HG02973 (cell line): ENCODE results near the gene KIF1A.
"Not testable (repeated sequence)": the region's sequence is repeated elsewhere in the genome, so short reads cannot be mapped to it uniquely, and the experiment has no call there.

Source experiments
- ATAC-seq: cut with Tn5 transposase; IDR thresholded peaks from one replicate; pipeline ENCODE4 v1.9.1; 2021; ENCODE audit warnings: moderate library complexity; ENCODE audit not compliant: unreplicated experiment

KIF1A gene

GRCh38 chr2:240787521-240788472, 32.2 kb downstream of the KIF1A start:
- ATAC-seq: no peak

- ATAC-seq: no peak
Observed at GRCh38 chr2:240786871-240787311, 33.1 kb downstream of the KIF1A start.

DNA sequence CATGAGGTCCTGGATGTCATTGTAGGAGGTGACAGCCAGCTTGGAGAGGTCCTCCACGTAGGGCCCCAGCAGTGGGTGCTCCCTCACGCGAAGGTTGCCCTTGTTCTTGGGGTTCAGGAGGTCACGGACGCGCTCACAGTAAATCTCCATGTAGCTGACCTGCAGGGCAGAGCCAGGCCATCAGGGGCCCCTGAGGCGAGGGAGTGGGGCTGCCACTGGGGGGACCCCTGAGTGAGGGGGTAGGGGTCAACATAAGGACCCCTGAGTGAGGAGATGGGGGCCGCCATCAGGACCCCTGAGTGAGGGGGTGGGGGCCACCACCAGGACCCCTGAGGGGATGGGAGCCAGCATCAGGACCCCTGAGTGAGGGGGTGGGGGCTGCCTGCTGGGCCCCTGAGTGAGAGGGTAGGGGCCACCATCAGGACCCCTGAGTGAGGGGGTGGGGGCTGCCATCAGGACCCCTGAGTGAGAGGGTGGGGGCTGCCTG, 33.6 kb downstream of the KIF1A start:
- ATAC-seq: no peak

DNA sequence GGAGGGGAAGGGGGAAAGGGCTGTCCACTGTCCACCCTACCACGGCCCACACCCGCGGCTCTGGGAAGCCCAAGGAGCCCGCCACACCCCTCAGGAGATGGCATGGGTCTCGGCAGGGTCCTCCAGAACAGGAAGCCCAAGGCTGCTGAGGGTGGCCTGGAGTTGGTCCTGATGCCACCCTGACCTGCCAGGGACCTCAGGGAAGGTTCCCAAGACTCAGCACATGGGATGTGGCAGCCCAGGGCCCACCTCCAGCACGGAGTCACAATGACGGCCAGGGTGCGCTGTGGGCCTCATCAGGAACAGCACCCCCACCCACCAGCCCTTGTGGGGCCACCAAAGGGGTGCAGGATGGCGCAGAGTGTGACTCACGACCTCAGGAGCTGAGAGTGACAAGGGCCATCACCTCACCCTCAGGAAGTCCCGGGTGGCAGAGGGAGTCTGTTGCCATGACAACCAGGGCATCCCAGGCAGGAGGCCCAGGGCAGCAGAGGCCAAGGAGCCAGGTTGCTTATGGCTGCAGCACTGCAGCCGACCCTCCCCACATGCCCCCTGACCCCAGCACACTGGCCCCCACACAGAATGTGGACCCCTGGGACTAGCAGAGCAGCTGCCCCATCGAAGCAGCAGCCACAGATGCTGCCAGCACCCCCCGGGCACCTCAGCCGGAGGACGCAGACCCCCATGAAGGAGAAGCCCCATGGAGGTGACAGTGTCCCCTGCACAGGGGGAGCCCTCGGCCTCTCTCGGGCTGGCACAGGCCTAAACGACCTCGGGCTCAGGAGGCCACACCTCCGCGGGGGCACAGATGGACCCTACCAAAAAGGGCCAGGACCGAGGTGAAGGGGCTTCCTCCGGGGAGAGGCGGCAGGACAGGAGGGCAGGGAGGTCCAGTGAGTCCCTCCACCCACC, 34.3 kb downstream of the KIF1A start:
- ATAC-seq: no peak

GRCh38 chr2:240784629-240785423, 35.2 kb downstream of the KIF1A start:
- ATAC-seq: no peak

DNA sequence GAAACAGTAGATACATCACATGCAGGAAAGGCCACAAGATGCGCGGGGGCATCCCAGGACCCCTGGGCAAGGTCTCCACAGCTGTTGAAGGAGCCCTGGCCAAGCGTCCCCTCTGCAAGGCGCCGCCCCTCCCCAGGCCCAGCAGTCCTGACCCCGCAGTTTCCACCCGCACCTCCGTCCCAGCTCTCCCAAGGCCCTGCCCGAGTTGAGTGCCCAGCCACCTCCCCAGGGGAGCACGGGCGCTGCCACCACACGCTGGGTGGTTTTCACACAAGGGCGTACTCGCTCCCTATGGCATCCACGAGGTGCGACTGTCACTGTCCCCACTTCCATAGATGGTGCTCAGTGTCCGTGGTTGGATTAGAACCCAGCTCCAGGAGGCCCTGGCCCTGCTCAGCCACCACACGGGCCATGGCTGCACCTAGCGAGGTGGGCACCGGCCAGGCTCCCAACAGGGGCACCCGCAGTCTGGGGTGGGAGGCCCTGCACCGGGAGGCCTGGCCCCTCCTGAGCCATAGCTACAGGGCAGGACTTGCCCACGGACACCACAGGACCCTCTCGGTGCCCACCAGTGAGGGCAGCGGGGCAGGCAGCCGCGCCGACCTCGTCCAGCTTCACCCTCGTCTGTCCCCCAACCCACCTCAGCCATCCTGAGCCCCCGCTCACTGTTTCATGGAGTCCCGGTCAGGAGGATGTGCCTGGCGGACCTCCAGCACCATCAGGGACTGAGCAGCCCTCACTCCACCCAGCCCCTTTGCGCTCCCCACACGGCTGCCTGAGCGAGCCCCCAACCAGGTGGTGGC, 36.0 kb downstream of the KIF1A start:
- no peak for ATAC-seq

DNA sequence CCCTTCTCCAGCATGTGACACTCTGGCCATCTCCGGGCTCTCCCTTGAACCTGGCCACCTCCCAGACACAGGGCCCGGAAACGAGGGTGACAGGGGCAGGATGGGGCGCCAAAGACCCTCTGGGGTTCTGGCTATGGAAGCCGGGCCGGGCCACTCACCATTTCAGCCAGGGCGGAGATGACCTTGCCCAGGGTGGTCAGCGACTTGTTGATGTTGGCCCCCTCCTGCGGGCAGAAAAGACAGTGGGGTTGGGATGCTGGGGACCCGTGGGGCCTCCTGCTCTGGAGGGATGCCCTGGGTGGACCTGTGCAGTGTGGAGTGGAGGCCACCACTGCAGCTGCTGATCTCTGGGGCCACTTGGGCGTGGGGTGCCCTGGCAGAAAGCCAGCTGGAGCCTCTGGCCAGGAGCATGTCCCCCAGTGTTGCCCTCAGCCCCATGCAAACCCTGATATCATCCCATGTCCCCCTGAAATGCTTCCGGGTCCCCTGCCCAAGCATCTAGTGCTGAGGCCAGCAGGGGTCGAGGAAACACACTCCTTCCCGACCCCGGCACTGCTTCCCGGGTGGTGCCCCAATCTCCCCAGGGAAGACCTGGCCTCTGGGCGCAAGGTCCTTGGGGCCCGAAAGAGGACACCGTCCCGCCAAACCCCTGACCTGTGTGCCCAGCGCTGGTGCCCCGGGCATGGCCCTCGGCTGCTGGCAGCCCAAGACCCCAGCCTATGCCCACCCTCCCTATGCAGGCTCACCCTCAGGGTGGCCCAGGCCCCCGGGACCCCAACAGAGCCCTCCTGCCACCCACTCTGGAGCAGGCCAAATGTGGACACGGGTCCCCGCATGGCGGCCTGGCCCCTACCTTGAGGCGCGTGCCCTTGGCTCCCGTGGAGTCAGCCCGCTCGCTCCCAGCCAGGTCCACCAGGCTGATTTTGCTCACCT, 36.9 kb downstream of the KIF1A start:
- no peak for ATAC-seq

GRCh38 chr2:240782221-240782885, 37.7 kb downstream of the KIF1A start:
- ATAC-seq: no peak

DNA sequence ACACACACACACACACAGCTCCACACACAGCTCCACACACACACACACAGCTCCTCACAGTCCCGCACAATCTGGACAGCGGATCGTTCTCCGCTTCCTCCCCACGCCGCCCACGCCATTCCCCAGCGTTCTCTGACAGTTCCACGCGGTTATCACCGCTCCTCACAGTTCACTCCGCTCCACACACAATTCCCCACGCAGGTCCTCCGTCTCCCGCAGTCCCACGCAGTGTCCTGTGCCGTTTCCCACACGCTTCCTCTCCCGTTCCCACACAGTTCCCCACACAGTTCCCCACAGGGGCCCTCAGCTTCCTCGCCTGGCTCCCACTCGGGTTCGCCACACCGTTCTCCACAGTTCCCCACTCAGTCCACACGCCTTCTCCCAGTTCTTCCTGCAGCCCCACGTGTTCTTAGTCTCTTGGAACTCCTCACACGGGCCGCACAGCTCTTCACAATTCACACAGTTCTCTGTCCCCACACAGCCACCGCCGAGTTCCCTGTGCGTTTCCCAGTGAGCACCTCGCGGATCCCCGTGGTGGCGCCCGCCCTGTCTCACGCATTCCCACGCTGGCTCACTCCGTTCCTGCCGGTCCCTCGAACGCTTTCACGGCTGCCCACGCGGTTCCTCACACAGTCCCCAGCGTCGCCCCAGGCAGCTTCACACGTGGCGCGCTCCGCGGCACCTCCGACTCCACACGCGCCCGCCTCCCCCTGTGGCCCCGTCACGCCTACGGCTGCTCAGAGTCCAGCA, 38.4 kb downstream of the KIF1A start:
- ATAC-seq: no peak

DNA sequence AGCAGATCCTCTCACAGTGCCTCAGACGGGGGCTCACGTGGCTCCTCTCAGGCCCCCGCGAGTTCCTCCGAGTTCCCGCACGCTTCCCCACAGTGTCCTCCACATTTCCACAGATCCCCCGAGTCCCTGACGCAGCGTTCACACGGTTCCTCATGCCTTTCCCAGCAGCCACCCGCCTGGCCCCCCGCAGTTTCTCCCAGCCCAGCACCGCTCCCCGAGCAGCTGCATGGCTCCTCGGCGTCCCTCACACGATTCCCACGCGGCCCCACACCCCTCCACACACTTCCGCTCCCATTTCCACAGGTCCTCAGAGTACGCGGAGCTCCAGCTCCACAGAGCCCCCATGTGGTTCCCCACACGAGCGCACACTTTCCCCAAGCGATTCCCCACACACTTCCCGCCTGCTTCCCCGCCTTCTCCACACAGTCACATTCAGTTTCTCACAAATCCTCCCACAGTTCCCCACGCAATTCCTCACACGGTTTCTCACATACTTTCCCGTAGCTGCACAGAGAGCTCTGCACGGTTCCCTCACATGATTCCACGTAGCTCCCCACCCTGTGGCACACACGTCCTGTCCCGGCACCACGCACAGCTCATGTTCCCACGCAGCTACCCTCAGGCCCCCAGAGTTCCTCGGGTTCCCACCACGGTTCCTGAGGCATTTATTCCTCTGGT, 39.9 kb downstream of the KIF1A start:
- no peak for ATAC-seq

GRCh38 chr2:240779250-240779832, 40.7 kb downstream of the KIF1A start:
- ATAC-seq: not testable (repeated sequence)

DNA sequence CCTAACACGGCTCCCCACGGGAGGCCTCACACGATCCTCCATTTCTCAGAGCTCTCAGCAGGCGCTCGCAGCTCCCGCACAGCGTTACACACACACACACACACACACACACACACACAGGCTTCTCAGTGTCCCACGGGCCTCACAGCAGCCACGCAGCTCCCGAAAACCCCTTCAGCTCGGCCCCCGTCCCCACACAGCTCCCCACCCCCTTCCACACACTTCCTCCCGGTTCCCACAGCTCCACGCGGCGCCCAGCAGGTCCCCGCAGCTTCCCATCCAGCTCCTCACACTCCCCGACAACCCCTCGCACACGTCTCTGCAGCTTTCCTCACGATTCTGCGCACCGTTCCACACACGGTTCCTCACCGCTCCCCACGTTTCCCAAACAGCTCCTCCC, 41.6 kb downstream of the KIF1A start:
- no peak for ATAC-seq

DNA sequence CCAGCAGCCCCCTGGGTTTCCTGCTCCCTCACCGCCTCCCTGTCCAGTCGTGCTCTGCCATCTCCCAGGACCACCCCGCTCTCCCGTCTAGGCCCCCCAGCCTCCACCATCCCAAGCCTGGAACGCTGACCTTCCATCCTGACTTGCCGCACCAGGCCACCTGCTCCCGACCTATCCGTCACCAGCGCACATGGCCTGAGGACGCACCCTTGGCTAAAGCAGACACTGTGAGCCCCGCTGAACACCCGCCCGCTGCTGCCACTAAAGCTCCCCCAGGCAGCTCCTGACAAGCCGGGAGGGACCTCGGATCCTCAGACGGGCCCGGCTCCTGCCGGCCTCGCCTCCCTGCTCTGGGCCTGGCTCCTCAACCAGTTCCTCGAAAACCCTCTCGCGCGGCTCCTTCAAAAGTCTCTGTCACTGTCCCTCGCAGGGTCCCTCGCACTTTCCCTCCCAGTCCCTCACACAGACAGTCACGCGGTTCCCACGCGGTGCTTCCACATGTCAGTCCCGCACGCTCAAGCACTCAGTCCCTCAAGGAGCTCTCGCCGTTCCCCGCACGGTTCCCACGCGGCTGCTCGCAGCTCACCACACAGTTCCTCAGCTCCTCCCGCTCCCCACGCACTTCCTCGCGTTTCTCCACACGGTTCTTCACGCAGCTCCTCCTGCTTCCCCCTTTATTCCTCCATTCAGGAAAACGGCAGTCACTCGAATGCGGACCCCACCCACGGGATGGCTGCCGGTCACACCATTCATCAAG, 42.4 kb downstream of the KIF1A start:
- ATAC-seq: no peak

- ATAC-seq: no peak
Observed at GRCh38 chr2:240775905-240776304, 44.1 kb downstream of the KIF1A start.

- ATAC-seq: no peak
Observed at GRCh38 chr2:240774856-240775255, 45.2 kb downstream of the KIF1A start.

- ATAC-seq: no peak
Observed at GRCh38 chr2:240769096-240769495, 50.9 kb downstream of the KIF1A start.
